ENCODE measurements around the gene FADS2.

Gene FADS2

DNA sequence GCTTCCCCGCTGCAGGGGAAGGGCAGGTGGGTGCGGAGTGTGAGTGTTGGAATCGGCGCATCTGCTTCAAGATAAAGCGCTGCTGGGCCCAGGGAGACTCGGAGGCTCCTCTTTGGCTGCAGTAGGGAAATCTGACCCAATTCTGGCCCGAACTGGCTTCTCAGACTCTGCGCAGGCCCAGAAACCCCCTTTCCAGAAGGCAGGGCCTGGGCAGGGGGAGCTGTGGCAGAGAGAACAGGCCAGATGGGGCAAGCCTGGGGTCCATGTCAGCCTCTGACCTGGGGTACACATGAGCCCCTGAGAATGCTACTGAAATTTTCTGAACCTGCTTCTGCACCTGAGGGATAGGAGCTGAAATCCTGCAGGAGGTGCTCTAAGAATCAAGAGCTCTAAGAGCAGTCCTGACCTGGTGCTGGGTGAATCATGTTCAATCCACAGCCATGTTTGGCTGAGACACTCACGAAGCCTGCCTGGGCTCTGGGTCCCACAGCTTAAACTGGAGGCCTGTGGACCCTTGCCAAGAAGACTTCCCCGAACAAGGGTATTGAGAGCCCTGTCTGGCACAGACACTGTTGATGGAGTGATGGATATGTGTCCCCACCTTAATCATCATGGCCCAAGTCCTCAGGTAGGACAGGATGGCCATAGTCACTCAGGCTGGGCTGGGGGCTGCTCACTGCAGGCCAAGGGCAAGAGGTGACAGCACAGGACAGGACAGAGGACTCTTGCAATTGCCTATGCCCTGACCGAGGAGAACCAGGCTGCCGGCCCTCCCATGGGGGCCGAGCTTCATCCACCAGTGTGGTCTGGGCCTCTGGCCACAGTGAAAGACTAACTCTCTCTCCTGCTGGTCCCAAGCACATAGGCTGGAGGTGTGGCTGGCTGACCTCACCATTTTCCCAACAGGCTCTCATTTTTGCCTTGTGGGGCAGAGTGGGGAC lies 82.4 kb downstream of the FADS2 start:
- DNase-seq, result no peak

GRCh38 chr11:61911128-61911700 lies 83.1 kb downstream of the FADS2 start:
- DNase-seq, result no peak

DNA sequence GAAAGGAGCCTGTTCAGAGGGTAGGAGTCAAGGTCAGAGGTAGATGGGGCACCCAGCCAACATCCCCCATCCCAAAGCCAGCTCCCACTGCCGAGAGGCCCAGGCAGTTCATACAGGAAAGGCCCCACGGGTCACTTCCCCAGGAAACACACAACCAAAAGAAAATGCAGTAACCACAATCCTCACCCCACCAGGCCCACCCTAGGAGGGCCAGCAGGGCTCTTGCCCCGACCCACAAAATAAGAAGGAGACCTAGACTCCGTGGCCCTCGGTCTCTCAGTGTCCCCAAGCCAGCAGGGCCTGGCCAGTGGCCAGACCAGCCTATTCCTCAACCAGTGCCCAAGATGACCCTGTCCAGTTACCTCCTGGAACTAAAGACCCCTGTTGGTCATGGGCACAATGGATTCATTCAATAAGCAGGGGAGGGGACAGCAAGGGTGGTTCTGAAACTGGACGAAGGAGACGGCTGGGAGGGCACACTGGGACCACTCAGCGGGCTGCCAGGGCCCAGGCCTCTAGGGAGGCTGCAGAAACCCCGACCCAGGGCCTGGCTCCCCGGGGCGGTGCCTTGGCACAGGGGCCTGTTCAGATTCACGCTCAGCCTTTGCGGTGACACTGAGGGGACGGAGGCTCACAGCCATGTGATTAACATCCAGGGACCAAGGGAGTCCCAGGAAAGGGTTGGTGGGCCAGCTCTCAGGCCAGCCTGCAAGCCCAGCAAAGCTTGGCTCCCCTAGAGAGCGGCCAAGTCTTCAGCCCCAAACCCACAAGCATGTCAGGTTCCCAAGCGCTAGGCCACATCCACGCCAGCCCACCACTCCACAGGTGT lies 83.8 kb downstream of the FADS2 start:
- no peak for DNase-seq

DNA sequence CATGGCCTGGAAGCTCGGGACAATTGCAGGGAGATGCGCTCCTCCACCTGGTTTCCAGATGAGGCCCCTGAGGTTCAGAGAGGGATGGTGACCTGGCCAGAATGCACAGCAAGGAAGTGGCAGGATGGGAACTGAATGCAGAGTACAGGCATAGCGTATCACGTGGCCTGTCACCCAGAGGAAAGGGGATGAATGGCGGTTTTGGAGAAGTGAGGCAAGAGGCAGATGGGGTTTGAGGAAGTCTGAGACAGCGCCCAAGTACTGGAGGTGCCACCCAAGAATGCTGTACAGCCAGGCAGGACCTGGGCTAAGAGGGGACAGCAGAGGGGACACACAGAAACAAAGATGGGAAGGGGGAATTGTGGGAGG lies 84.4 kb downstream of the FADS2 start:
- DNase-seq, result no peak

- no peak for DNase-seq
Measured at GRCh38 chr11:61912991-61913698, 85.0 kb downstream of the FADS2 start.

GRCh38 chr11:61913699-61914395 lies 85.7 kb downstream of the FADS2 start:
- DNase-seq, result no peak

DNA sequence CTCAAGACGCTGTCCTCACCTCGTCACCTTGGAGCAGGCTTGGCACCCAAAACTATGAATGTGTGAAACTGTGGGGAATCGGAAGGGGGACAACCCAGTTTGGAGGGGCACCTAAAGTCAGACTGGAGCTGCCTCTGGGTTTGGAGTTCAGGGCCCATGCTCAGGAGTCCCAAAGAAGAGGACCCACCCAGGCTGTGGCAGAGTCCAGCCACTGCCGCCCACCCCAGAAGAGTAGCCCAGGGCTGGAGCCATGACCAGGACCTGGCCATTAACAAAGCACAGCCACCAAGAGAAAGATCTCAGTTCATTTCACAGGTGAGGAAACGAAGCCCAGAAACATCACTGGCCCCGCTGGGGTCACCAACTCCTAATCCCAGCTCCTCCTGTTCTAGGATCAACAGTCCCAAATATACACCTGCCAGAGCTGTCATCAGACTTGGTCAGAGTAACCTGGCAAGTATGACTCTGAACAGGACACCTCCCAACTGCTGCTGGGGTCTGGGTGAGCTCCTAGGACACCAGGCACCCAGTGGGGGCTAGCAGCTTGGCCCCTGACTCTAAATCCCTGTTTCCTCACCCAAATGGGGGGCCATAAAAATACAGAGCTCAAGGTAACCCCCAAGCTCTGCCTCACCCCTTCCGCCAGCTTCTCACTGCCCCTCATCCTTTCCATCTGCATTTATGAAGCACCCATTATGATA lies 86.5 kb downstream of the FADS2 start:
- DNase-seq, result no peak

GRCh38 chr11:61916737-61917333 lies 88.7 kb downstream of the FADS2 start:
- DNase-seq, result no peak

Measured in activated CD4-positive, CD25-positive, alpha-beta regulatory T cell (primary cell).